HG02840 (cell line): ENCODE data around the gene RNU7-1.
"Not testable (repeated sequence)": the region's sequence is repeated elsewhere in the genome, so short reads cannot be mapped to it uniquely, and the experiment has no call there.

Experiments
- ATAC-seq: cut with Tn5 transposase; IDR thresholded peaks from one replicate; pipeline ENCODE4 v1.9.1; 2021; ENCODE audit warnings: mild to moderate bottlenecking, moderate library complexity, moderate number of reproducible peaks; ENCODE audit not compliant: unreplicated experiment, low FRiP score

The RNU7-1 gene

DNA sequence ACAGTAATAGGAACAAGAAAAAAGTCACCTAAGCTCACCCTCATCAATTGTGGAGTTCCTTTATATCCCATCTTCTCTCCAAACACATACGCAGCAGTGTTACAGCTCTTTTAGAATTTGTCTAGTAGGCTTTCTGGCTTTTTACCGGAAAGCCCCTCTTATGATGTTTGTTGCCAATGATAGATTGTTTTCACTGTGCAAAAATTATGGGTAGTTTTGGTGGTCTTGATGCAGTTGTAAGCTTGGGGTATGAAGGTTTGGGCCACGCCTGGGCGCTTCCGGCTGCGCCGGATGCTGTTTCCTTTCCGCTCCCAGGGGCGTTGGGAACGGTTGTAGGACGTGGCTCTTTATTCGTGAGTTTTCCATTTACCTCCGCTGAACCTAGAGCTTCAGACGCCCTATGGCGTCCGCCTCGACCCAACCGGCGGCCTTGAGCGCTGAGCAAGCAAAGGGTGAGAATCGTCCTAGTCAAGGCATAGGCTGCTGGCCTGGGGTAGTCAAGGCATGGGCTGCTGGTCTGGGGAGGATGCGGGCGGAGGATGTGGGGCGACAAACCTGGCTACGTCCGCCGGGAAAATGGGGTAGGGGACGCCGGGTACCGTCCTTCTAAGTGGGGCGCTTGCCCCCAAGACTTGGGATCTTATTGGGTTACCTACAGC lies at the start of gene RNU7-1, which contains the start of gene C12orf57:
Gene RNU7-1, plus strand, starts transcription at position 95 of the 659 bp plus-strand sequence.
Gene C12orf57, plus strand, starts transcription at position 301 of the 659 bp plus-strand sequence. Its CDS starts 100 bp downstream, at position 401.
- peak; percentile 38 for ATAC-seq

DNA sequence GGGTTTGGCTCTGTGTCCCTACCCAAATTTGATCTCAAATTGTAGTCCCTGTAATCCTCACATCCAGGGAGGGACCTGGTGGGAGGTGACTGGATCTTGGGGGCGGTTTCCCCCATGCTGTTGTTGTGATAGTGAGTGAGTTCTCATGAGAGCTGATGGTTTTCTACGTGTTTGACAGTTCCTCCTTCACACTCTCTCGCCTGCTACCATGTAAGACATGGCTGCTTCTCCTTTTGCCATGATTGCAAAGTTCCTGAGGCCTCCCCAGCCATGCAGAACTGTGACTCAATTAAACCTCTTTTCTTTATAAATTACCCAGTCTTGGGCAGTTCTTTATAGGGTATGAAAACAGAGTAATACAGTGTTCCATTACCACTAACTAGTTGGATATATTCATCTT lies 49.3 kb upstream of the RNU7-1 start:
- no peak for ATAC-seq

DNA sequence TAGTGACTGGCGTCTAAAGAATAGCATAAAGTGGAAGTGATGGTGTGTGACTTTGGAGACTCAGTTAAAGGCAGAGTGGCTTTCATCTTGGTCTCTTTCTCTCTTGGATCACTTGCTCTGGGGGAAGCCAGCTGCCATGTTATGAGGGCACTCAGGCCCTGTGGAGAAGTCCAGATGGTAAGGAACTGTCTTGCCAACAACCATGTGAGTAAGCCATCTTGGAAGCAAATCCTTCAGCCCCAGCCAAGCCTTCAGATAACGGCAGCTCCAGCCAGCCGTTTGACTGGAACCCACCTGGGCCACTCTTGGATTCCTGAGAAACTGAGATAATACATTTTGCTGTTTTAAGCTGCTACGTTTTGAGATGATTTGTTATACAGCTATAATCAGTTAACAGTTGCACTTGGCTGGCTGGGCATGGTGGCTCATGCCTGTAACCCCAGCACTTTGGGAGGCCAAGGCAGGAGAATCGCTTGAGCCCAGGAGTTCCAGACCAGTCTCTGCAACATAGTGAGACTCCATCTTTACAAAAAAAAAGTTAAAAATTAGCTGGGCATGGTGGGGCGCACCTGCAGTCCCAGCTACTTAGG lies 46.7 kb upstream of the RNU7-1 start:
- no peak for ATAC-seq

DNA sequence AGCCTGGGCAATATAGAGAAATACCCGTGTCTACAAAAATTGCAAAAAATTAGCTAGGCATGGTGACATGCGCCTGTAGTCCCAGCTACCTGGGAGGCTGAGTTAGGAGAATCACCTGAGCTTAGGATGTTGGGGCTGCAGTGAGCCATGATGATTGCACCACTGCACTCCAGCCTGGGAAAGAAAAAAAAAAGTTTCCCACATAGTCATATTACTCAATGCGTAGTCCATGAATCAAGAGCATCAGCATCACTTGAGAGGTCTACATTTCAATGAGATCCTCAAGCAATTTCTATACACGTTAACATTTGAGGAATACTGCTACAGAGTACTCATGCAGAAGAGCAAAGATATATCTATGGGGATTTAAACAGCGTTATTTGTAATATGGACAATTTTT lies 44.2 kb upstream of the RNU7-1 start:
- no peak for ATAC-seq

DNA sequence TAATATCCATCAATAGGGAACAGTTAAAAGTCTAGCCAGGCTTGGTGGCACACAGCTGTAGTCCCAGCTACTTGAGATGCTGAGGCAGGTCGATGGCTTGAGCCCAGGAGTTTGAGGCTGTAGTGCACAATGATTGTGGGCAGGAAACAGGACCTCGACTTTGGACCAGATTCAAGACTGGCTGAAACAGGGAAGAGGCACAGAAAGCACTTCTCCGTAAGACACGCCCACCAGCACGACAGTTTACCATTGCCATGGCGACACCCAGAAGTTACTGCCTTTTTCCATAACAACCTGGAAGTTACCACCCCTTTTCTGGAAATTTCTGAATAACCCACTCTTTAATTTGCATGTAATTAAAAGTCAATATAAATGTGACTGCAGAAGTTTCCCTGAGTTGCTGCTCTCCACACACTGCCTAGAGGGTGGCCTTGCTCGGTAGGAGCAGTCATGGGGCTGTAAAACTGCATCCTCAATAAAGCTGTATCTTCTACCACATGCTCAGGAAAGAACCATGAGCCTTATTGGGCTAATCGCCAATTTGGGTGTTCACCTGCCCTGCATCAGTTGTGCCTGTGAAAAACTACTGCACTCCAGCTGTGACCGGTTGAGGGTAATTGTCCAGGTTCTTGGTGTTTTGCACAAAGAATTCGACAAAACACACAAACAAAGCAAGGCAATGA lies 43.6 kb upstream of the RNU7-1 start:
- no peak for ATAC-seq

DNA sequence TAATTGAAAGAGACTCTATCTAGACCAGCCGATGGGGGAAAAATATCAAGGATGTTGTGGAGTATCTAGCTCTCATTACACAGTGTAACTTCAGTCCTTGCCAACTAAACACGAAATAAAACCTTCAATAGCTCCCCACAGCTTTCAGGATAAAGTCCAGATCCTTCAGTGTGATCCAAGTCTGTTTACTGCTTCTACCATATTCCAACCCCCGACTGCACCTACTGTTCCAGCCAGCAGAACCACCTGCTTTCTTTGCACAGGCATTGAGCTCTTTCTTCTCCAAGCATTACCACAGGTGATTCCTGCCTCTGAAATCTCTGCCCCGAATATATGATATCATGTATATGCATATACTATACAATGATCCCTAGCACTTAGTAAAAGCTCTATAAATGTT lies 41.2 kb upstream of the RNU7-1 start:
- ATAC-seq: no peak

DNA sequence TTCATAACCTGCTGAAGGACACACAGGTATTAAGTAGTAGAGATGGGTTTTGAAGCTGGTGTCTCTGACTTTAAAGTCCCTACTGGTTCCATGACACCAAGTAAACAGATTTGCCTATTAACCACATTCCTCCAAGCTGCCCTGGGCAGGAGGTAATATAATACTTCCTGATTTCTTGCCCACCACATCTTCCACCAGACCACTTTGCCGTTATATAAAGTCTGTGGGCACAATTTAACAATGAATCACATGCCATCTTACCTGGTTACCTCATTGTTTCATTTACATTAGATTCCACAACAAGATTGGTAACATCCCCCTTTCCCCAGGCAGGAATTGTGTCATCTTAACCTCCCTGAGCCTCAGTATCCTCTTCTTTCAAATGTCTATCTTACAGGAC lies 39.9 kb upstream of the RNU7-1 start:
- ATAC-seq: no peak

DNA sequence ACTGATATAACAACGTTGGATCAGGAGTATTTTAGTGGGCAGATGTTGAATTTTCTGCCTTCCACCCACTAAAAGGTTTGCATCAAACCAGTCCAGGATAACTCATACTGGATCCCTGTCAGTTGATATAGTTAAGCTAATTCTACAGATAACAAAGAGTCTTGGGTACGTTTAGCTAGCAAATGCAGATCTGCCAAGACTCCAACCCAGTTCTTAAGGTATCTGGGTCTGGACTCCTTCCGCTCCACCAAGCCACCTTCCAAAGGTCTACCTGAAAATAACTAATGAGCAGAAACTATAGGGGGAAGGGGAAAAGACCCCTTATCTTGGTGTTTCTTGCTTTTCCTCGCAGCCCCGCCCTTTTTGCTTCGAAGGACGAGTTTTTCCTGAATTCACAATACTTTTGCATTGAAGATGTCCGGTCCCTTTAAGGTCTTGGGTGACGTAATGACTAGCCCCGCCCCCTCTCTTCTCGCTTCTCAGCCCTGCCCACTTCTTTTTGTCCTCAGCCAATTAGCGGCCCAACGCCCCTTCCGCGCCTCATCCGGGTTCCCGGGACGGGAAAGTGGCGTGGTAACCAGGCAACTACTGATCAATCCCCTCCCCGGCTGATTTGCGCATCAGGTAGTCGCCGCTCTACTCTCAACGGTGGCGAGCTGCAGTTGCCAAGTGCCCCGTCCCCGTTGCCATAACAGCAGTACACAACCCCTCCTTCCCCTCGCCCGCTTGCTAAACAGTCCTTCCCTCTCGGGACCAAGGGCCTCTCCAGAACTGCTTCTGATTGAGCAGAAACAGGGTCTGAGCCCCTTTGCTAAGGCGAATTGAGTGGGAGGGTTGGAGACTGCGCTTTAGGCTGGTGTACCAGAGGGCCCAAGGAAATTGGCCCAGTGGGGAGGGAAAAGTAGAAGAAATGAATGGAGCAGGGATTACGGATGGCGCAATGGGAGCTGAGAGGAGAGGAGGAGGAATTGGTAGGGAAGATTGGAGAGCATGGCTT lies 39.0 kb upstream of the RNU7-1 start, which contains the start of gene LRRC23:
Gene LRRC23, plus strand, starts transcription at position 543 of the 997 bp plus-strand sequence. CDS start 812 bp downstream, outside the sequence.
- ATAC-seq: peak; percentile 86

DNA sequence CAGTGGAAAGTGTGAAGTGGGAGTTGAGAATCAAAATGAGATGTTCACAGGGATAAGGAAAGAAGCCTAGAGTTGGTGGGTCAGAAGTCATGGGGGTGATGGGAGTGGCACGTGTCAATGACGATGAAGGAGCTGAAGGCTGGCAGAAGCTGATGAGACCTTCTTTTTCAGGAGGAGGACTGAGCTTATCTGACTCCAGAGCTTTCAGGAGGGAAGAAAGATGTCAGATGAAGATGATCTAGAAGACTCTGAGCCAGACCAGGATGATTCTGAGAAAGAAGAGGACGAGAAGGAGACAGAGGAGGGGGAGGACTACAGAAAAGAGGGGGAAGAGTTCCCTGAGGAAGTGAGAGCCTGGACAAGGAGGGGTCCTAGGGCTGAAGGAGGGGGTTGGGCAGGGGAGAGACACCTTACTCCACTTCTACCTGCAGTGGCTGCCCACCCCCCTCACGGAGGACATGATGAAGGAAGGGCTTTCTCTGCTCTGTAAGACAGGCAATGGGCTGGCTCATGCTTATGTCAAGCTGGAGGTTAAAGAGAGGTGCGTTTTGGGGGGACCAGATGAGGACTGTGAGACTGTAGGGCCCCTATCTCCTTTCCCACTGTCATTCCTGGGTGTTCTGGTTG lies 38.1 kb upstream of the RNU7-1 start:
- ATAC-seq: no peak

DNA sequence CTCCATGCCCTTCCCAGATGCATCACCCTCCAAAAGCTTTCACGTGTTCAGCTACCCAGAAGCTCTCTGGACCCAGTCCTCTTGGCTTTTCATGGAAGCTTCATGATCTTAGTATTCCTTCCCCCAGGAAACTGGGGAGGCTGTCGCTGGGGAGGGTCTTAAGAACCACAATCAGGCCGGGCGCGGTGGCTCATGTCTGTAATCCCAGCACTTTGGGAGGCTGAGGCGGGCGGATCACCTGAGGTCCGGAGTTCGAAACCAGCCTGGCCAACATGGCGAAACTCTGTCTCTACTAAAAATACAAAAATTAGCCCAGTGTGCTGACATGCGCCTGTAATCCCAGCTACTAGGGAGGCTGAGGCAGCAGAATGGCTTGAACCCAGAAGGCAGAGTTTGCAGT lies 35.5 kb upstream of the RNU7-1 start:
- ATAC-seq: not testable (repeated sequence)

DNA sequence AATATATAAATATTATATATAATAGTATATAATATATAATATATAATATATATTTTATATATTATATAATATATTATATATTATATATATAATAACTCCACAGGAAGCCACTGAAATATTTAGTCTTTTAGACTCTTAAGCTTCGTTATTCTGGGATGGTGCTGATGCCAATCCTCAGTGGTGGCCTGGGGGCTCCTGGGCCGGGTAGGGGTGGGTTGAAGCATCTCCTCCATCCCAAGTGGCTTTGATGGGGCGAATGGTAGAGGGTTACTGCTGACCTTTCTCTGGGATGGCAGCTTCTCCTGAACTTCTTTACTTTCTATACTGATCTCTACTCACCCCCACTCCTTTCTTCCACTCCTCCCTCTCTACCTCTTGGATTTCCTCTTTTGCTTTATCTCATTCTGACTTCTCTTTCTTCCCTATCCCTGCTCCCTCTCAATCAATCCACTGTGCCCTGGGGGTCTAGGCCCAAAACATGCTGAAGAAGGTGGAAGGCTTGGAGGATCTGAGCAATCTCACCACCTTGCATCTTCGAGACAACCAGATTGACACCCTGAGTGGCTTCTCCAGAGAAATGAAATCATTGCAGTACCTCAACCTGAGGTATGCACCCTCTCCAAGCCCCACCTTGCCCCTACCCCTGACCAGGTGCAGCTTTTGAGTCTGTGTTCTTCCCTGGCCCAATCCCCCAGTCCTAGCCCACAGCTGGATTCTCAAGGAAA lies 34.0 kb upstream of the RNU7-1 start:
- no peak for ATAC-seq

DNA sequence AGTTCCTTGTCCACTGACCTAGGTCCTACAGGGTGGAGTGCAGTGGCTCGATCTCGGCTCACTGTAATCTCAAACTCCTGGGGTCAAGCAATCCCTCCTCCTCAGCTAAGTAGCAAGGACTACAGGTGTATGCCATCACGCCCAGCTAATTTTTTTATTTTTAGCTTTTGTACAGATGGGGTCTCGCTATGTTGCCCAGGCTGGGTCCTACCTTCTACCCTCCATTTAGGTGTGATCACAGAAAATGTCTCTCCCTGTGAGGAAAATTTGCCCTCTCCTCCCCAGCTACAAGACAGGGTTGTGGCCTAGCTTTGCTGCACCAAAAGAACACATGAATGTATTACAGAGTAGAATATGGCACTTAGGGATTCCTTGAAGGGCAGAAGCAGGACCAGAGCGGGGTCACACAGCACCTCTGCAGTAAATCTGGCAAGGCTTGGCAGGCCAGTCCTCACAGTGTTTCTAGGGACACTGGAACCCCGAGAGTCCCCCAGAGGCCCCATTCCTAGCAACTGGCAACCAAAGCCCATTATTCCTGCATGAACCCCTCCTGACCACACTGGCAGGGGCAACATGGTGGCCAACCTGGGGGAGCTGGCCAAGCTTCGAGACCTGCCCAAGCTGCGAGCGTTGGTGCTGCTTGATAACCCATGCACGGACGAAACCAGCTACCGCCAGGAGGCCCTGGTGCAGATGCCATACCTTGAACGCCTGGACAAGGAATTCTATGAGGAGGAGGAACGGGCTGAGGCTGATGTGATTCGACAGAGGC lies 31.3 kb upstream of the RNU7-1 start:
- ATAC-seq: no peak

DNA sequence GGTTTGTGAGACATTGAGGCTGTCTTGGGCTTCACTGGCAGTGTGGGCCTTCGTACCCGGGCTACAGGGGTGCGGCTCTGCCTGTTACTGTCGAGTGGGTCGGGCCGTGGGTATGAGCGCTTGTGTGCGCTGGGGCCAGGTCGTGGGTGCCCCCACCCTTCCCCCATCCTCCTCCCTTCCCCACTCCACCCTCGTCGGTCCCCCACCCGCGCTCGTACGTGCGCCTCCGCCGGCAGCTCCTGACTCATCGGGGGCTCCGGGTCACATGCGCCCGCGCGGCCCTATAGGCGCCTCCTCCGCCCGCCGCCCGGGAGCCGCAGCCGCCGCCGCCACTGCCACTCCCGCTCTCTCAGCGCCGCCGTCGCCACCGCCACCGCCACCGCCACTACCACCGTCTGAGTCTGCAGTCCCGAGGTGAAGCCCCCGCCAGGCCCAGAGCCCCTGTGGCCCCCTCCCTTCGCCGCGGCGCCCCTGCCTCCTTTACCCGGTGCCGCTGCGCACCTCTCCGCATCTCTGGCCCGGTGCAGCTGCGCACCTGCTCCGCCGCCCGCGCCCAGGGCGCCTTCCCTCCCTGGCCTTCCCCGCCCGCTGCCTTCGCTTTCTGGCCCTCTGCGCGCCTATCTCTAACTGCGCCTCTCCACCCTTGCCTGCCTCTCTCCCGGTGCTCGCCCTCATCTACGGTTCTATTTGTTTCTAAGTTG lies 29.2 kb upstream of the RNU7-1 start, which contains the start of gene ENO2:
Gene ENO2, plus strand, starts transcription at position 335 of the 701 bp plus-strand sequence. CDS start 1,253 bp downstream, outside the sequence.
- peak; percentile 53 for ATAC-seq

DNA sequence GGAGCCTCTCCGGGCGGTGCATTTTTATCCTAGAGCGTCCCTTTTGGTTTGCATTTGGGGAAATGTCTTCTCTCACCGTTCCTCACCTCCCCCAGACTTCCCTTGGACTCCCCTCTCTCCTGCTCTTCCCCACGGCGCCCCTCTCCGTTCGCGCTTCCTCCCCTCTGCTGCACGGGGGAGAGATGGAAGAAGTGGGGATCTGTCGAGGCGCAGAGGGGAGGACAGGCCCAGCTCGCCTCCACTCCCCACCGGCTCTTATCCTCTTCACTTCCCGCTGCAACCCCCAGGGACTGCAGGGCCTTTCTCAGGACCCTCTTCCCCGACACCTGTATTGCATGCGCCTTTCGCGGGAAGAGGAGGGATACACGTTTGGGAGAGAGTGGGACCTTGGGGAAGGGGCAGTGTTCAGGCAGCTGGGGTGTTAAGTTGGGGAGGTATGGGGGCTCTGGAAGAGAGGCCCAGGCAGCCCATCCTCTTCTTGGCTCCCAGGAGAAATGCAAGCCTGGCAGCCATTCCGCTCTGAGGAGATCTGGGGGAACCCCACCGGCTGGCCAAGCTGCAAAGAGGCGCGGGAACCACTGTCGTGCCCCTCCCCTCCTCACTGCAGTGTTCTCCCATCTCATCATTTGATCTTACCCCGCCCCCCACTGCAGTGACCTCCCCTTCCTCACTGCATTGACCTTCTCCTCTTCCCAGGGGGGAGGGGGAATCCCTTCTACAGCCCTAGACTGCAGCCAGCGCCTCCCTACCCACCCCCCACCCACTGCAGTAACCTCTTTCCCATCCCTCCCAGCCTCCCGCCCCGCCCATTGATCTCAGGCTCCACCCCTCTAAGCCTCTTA lies 28.4 kb upstream of the RNU7-1 start:
- ATAC-seq: no peak

DNA sequence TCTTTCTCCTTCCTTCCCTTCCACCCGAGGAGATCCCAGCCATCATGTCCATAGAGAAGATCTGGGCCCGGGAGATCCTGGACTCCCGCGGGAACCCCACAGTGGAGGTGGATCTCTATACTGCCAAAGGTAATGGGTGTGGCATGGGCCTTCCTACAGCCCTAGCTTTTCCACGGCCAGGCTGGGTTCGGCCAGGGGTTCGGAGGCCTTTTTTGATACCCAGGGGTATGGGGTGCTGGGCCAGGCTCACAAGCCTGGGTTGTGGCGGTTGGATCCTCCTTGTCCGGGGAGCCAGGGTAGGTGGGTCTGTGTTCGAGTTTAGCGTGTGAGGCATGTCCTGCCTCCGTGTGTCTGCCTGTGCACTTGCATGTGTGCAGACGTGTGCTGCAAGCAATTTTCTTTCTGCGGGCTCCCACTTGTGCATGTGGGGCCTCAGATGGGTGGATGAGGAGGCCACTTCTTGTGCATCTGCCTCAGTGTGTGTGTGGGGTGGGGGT lies 27.8 kb upstream of the RNU7-1 start:
- ATAC-seq: no peak

DNA sequence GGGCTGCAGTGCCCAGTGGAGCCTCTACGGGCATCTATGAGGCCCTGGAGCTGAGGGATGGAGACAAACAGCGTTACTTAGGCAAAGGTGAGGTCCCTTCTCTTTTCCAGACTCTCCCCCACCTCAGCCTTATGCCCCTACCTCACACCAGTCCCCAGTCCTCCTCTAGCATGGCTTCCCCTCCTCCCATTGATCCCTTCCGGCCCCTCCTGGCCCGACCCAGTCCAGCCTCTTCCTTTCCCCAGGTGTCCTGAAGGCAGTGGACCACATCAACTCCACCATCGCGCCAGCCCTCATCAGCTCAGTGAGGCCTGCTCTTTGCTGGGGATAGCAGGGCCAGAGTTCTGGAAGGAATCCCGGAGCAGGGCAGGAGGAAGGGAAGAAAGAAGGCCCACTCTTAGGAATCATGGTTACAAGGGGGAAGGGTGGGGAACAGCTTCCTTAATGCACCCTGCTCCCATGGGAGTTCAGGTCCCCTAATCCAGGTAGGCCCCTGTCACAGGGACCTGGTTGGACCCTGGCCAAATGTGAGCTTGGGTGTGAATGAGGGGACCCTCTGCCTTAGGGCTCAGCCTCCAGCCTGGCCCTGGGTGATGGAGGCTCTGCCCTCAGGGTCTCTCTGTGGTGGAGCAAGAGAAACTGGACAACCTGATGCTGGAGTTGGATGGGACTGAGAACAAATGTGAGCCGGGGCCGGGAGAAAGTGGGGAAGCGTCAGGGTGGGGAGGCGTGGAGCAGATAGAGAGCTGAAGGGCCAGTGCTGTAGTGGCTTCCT lies 27.0 kb upstream of the RNU7-1 start:
- ATAC-seq: no peak
